ENCODE measurements around the gene OSTF1. TPM values are rescaled to one million over a fixed set of nuclear protein-coding genes. Genes with fewer than 3 reads are reported as not detected.
A peak's percentile ranks its signal among the peaks of the same experiment; 100 is the strongest.

OSTF1 gene
- total and polyA plus RNA-seq, 2 donors (not counting 1 experiment from before 2014, with no cell fraction given) = 48.4 to 49.9 TPM

GRCh38 chr9:75176037-75176436 is 87.7 kb downstream of the OSTF1 start:
- H3K79me2 ChIP-seq (ENCODE audit: control insufficient read depth, insufficient read depth, low read length) = no peaks in the 10 kb centered on the region
- no peak overlapping the region for H3K27ac ChIP-seq (ENCODE audit: insufficient read depth, low read length)
- no peaks in the 10 kb centered on the region for H4K20me1 ChIP-seq (ENCODE audit: control insufficient read depth, extremely low read depth, insufficient read depth, low read length)
- H3K9me3 ChIP-seq (ENCODE audit: control insufficient read depth, insufficient read depth, low read depth, low read length) = no peaks in the 10 kb centered on the region
- no peaks in the 10 kb centered on the region for H3K4me1 ChIP-seq (ENCODE audit: control insufficient read depth, extremely low read depth, insufficient read depth, low read length)
- H3K36me3 ChIP-seq (ENCODE audit: control insufficient read depth, insufficient read depth, low read length) = no peaks in the 10 kb centered on the region
- no peak overlapping the region for H3K9ac ChIP-seq (ENCODE audit: insufficient read depth, low read length)
- DNase-seq (ENCODE audit: low read depth in 2 of 2) = no peak
- H2AFZ ChIP-seq (ENCODE audit: low read length) = no peak overlapping the region
- H3K4me2 ChIP-seq (ENCODE audit: extremely low read depth, insufficient read depth, low read length) = no peak overlapping the region
- H3K4me3 ChIP-seq (replicated peaks in 1 of 4; ENCODE audit: control extremely low read depth in 1 of 4, insufficient read depth in 1 of 4, low read depth in 3 of 4, low read length in 4 of 4) = no peak overlapping the region
- H3K27me3 ChIP-seq (ENCODE audit: control insufficient read depth, insufficient read depth, low read length) = no peaks in the 10 kb centered on the region
- no peak for TF ChIP-seq EZH2 (IDR thresholded peaks at IDR 0.05; ENCODE audit: low read length, missing control alignments)
- no peak for TF ChIP-seq CTCF (conservative IDR thresholded peaks at IDR 0.05 in 1 of 2, IDR thresholded peaks at IDR 0.05 in 1 of 2; ENCODE audit: low read depth in 1 of 2, low read length in 2 of 2)

- Histone ChIP-seq H3K9ac (ENCODE audit: insufficient read depth, low read length) (no peak overlapping the region), H3K27ac (ENCODE audit: insufficient read depth, low read length) (no peak overlapping the region), H3K4me1 (ENCODE audit: control insufficient read depth, extremely low read depth, insufficient read depth, low read length) (no peaks in the 10 kb centered on the region), H3K79me2 (ENCODE audit: control insufficient read depth, insufficient read depth, low read length) (no peaks in the 10 kb centered on the region), H3K27me3 (ENCODE audit: control insufficient read depth, insufficient read depth, low read length) (no peaks in the 10 kb centered on the region), H3K36me3 (ENCODE audit: control insufficient read depth, insufficient read depth, low read length) (no peaks in the 10 kb centered on the region), H4K20me1 (ENCODE audit: control insufficient read depth, extremely low read depth, insufficient read depth, low read length) (no peaks in the 10 kb centered on the region), H3K4me2 (ENCODE audit: extremely low read depth, insufficient read depth, low read length) (no peak overlapping the region), H3K9me3 (ENCODE audit: control insufficient read depth, insufficient read depth, low read depth, low read length) (no peaks in the 10 kb centered on the region), H3K4me3 (replicated peaks in 1 of 4; ENCODE audit: control extremely low read depth in 1 of 4, insufficient read depth in 1 of 4, low read depth in 3 of 4, low read length in 4 of 4) (no peak overlapping the region), H2AFZ (ENCODE audit: low read length) (no peak overlapping the region)
- peak; percentile 28 to 68 for DNase-seq (ENCODE audit: low read depth in 2 of 2)
- TF ChIP-seq CTCF (conservative IDR thresholded peaks at IDR 0.05 in 1 of 2, IDR thresholded peaks at IDR 0.05 in 1 of 2; ENCODE audit: low read depth in 1 of 2, low read length in 2 of 2) (no peak), EZH2 (IDR thresholded peaks at IDR 0.05; ENCODE audit: low read length, missing control alignments) (no peak)
Measured at GRCh38 chr9:75181750-75182149, 93.4 kb downstream of the OSTF1 start.

- Histone ChIP-seq H3K9me3 (ENCODE audit: control insufficient read depth, insufficient read depth, low read depth, low read length) (no peaks in the 10 kb centered on the region), H3K4me2 (ENCODE audit: extremely low read depth, insufficient read depth, low read length) (no peak overlapping the region), H3K79me2 (ENCODE audit: control insufficient read depth, insufficient read depth, low read length) (no peaks in the 10 kb centered on the region), H3K27me3 (ENCODE audit: control insufficient read depth, insufficient read depth, low read length) (no peaks in the 10 kb centered on the region), H3K27ac (ENCODE audit: insufficient read depth, low read length) (no peak overlapping the region), H3K4me3 (replicated peaks in 1 of 4; ENCODE audit: control extremely low read depth in 1 of 4, insufficient read depth in 1 of 4, low read depth in 3 of 4, low read length in 4 of 4) (no peak overlapping the region), H3K4me1 (ENCODE audit: control insufficient read depth, extremely low read depth, insufficient read depth, low read length) (no peaks in the 10 kb centered on the region), H3K36me3 (ENCODE audit: control insufficient read depth, insufficient read depth, low read length) (no peaks in the 10 kb centered on the region), H4K20me1 (ENCODE audit: control insufficient read depth, extremely low read depth, insufficient read depth, low read length) (no peaks in the 10 kb centered on the region), H2AFZ (ENCODE audit: low read length) (no peak overlapping the region), H3K9ac (ENCODE audit: insufficient read depth, low read length) (no peak overlapping the region)
- DNase-seq (ENCODE audit: low read depth in 2 of 2) = no peak
- TF ChIP-seq CTCF (conservative IDR thresholded peaks at IDR 0.05 in 1 of 2, IDR thresholded peaks at IDR 0.05 in 1 of 2; ENCODE audit: low read depth in 1 of 2, low read length in 2 of 2) (no peak), EZH2 (IDR thresholded peaks at IDR 0.05; ENCODE audit: low read length, missing control alignments) (no peak)
Measured at GRCh38 chr9:75183306-75183705, 95.0 kb downstream of the OSTF1 start.
